Fibroblast of the aortic adventitia (primary cell): ENCODE measurements around the gene RHOA. TPM values are rescaled to one million over a fixed set of nuclear protein-coding genes. Genes with fewer than 3 reads are reported as not detected.

Experiments used
- DNase-seq: peaks from one replicate; pipeline ENCODE4 v3.0.0-alpha.2; 2010; ENCODE audit warnings: low read depth
- H3K4me3 ChIP-seq: 2 replicates; pipeline ENCODE4 v1.5.1; 2011; ENCODE audit warnings: low read depth, mild to moderate bottlenecking, control low read depth, low read length, moderate library complexity
- CTCF ChIP-seq: IDR thresholded peaks from 2 replicates; pipeline ENCODE4 v1.5.1; 2011; ENCODE audit warnings: mild to moderate bottlenecking, low read length, control low read depth, inconsistent platforms; ENCODE audit not compliant: insufficient read depth
- total RNA-seq: library from RNA; depleted of rRNA; stranded (reverse); fragments of >200 nt; gene quantifications from 2 replicates; pipeline ENCODE4 v1.2.3, GENCODE V29; 2012; ENCODE audit warnings: low replicate concordance

The RHOA gene
- total RNA-seq, 1 donor: 643 TPM

DNA sequence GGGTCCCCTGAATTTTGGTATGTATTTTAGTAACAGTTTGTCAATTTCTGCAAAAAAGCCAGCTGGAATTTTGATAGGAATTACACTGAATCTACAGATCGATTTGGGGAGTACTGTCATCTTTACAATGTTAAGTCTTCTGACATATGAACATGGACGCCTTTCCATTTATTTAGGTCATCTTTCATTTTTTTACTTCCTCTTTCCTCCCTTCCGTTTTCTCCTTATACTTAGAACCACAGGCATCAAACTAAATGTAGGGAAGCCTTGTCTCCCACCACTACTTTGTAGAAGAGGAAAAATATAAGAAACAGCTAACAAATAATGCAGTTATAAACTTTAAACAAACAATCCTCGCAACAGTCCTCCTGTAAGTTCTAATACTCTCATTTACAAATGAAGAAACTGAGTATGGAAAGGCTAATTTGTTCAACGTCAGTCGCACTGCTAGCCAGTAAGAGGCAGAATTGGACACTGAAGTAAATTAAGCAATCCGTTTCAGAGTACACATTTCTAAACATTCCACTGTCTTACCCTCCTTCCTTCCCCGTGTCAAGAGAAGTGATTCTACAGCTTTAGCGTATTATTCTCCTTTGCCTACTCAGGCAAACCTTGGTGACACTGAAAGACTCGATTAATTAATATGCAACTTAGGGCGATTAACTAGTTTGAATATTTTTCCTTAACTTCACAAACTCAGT, 25.6 kb downstream of the RHOA start:
- DNase-seq: no peak
- no peak overlapping the region for H3K4me3 ChIP-seq
- no peak for TF ChIP-seq CTCF

DNA sequence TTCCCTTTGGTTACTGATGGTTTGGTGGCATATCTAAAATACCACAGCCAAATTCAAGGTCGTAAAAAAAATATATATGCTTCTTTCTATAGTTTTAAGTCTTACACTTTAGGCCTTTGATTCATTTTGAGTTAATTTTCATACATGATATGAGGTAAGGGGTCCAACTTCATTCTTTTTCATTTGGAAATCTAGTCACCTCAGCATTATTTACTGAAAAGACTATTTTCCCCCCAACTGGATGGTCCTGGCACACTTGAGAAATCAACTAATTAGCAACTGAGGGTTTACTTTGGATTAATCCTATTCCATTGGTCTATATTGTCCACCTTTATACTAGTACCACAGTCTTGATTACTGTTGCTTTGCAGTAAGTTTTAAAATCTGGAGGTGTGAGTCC, 26.2 kb downstream of the RHOA start:
- DNase-seq: no peak
- no peak overlapping the region for H3K4me3 ChIP-seq
- TF ChIP-seq CTCF: no peak

DNA sequence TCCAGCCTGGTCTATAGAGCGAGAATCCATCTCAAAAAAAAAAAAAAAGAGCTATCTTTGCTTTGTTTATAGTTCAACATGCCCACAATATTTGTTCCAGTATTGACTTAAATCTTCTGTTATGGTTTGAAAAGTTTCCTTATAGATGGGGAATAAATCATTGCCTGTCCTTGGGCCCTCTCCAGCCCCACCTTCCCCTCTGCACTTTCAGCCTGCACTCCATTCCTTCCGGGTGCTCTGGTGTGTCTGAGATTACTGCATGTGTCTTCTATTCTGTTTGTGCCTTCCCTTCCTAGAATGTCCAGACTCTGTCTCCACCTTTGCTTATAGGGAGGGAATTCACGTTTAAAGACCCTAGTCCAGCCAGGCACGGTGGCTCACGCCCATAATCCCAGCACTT, 28.4 kb downstream of the RHOA start:
- no peak for DNase-seq
- H3K4me3 ChIP-seq: no peak overlapping the region
- no peak for TF ChIP-seq CTCF

GRCh38 chr3:49378249-49378895, 33.4 kb downstream of the RHOA start:
- no peak overlapping the region for H3K4me3 ChIP-seq
- peak; percentile 83 for DNase-seq
- TF ChIP-seq CTCF: no peak

- DNase-seq: peak; percentile 48
- no peak for TF ChIP-seq CTCF
- no peak overlapping the region for H3K4me3 ChIP-seq
Measured at GRCh38 chr3:49377483-49377882, 34.3 kb downstream of the RHOA start.

DNA sequence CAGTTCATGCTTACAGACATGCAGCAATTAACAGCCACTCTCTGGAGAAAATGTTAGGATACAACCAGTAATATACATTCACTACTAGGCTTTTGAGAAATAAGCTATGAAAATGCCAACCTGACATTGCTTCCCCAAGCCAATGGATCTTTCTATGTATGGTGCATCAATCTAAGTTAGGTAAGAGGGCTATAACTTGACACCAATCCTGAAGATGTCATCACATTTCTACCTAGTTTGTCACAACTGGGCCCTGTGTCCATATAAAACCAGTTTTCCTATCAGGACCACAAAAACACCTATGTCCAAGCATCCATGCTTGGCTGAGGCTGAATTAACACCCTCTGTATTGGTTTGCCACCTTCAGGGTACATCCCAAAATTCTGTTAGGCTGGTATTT, 39.8 kb downstream of the RHOA start:
- TF ChIP-seq CTCF: no peak
- H3K4me3 ChIP-seq: no peak overlapping the region
- DNase-seq: no peak
